Endothelial cell (in vitro differentiated cells): ENCODE data around the gene CEP85. TPM values are rescaled to one million over a fixed set of nuclear protein-coding genes. Genes with fewer than 3 reads are reported as not detected.

Experiments
- DNase-seq: peaks from one replicate; pipeline ENCODE4 v3.0.0; 2021; ENCODE audit warnings: low spot score
- H3K27ac Mint-ChIP-seq: one replicate; pipeline ENCODE4 v1.8.0; 2021; ENCODE audit warnings: mixed read lengths, inconsistent platforms; ENCODE audit not compliant: unreplicated experiment
- H3K27me3 Mint-ChIP-seq: one replicate; pipeline ENCODE4 v1.8.0; 2021; ENCODE audit warnings: mild to moderate bottlenecking, moderate library complexity, mixed read lengths, inconsistent platforms; ENCODE audit not compliant: unreplicated experiment
- H3K36me3 Mint-ChIP-seq: one replicate; pipeline ENCODE4 v1.8.0; 2021; ENCODE audit warnings: mild to moderate bottlenecking, low read depth, mixed read lengths, inconsistent platforms; ENCODE audit not compliant: unreplicated experiment
- H3K4me1 Mint-ChIP-seq: one replicate; pipeline ENCODE4 v1.8.0; 2021; ENCODE audit warnings: mild to moderate bottlenecking, mixed read lengths, inconsistent platforms; ENCODE audit not compliant: unreplicated experiment
- H3K4me3 Mint-ChIP-seq: one replicate; pipeline ENCODE4 v1.8.0; 2021; ENCODE audit warnings: mild to moderate bottlenecking, mixed read lengths, inconsistent platforms; ENCODE audit not compliant: unreplicated experiment
- H3K9me3 Mint-ChIP-seq: one replicate; pipeline ENCODE4 v1.8.0; 2021; ENCODE audit warnings: mixed read lengths, inconsistent platforms; ENCODE audit not compliant: unreplicated experiment
- CTCF ChIP-seq: fragments of 200-600 bp; sonication (generic); IDR thresholded peaks from one replicate; pipeline ENCODE4 v1.5.0; 2021; ENCODE audit warnings: antibody characterized with exemption; ENCODE audit not compliant: unreplicated experiment
- total RNA-seq: library from RNA; stranded (reverse); fragmentation: NEBNext Ultra II Directional; extraction: Animal tissue kit (Norgen Biotek cat#: 25700); gene quantifications from one replicate; pipeline ENCODE4 v1.2.1, GENCODE V29; 2021; ENCODE audit not compliant: unreplicated experiment

Gene CEP85
- total RNA-seq, 1 donor from 2014 or later = 9.7 TPM

GRCh38 chr1:26327956-26328362 is 94.0 kb downstream of the CEP85 start:
- Mint-ChIP-seq H3K4me3 (no peak overlapping the region), H3K4me1 (no peaks in the 10 kb centered on the region), H3K36me3 (no peaks in the 10 kb centered on the region), H3K9me3 (no peaks in the 10 kb centered on the region), H3K27me3 (peaks cover 5% of the 10 kb centered on the region), H3K27ac (no peak overlapping the region)
- DNase-seq = no peak
- no peak for TF ChIP-seq CTCF

Other genes with a start within 250 kb of the CEP85 start
- gene PAFAH2, start 236.1 kb upstream of the CEP85 start, total RNA-seq = 13.4 TPM
- gene EXTL1, start 212.4 kb upstream of the CEP85 start, total RNA-seq = 1.8 TPM
- not detected for gene SLC30A2, start 188.1 kb upstream of the CEP85 start, total RNA-seq
- not detected for gene TRIM63, start 166.6 kb upstream of the CEP85 start, total RNA-seq
- 6.8 TPM for gene PDIK1L, start 122.4 kb upstream of the CEP85 start, total RNA-seq
- 13.5 TPM for gene FAM110D, start 75.1 kb upstream of the CEP85 start, total RNA-seq
- not detected for gene C1orf232, start 65.2 kb upstream of the CEP85 start, total RNA-seq
- 17.9 TPM for gene ZNF593, start 64.3 kb upstream of the CEP85 start, total RNA-seq
- gene ZNF593OS, start 62.4 kb upstream of the CEP85 start, total RNA-seq = not detected
- 10.0 TPM for gene CNKSR1, start 56.7 kb upstream of the CEP85 start, total RNA-seq
- not detected for gene CATSPER4, start 43.6 kb upstream of the CEP85 start, total RNA-seq
- gene SH3BGRL3, start 45.9 kb downstream of the CEP85 start, total RNA-seq = 226 TPM
- gene UBXN11, start 72.4 kb downstream of the CEP85 start, total RNA-seq = 16.0 TPM
- gene CD52, start 83.8 kb downstream of the CEP85 start, total RNA-seq = 21.8 TPM
- 1.4 TPM for gene CRYBG2, start 119.9 kb downstream of the CEP85 start, total RNA-seq
- gene ZNF683, start 138.6 kb downstream of the CEP85 start, total RNA-seq = not detected
- gene LIN28A, start 176.6 kb downstream of the CEP85 start, total RNA-seq = 107 TPM
- gene DHDDS, start 198.1 kb downstream of the CEP85 start, total RNA-seq = 63.5 TPM
- 171 TPM for gene HMGN2, start 238.2 kb downstream of the CEP85 start, total RNA-seq